Tibial artery (tissue), 4 donors: ENCODE data around the gene SFMBT2.

Experiments used
- DNase-seq, 2 donors: peaks; one replicate each; pipeline ENCODE4 v3.0.0-alpha.2; 2019
- H3K27ac ChIP-seq, 2 donors: fragments of 200-600 bp; sonication (generic) in 1 of 2; 1 replicate in 1 of 2; 2 replicates in 1 of 2; pipeline ENCODE4 v1.5.1; 2018 to 2019; ENCODE audit warnings: mild to moderate bottlenecking in 1 of 2
- H3K27me3 ChIP-seq, 2 donors: fragments of 200-600 bp; sonication (generic) in 1 of 2; one replicate each; pipeline versions ENCODE4 v1.5.1 to v1.6.0; 2016 to 2019
- H3K36me3 ChIP-seq, 3 donors: fragments of 200-600 bp; sonication (generic) in 2 of 3; one replicate each; pipeline ENCODE4 v1.5.1; 2016 to 2019; ENCODE audit warnings: mild to moderate bottlenecking in 2 of 3
- H3K4me1 ChIP-seq, 4 donors: fragments of 200-600 bp; sonication (generic) in 2 of 4; 1 replicate in 3 of 4; 2 replicates in 1 of 4; pipeline ENCODE4 v1.5.1; 2016 to 2019
- H3K4me3 ChIP-seq, 2 donors: fragments of 200-600 bp; sonication (generic) in 1 of 2; 1 replicate in 1 of 2; 2 replicates in 1 of 2; pipeline ENCODE4 v1.5.1; 2018 to 2019; ENCODE audit warnings: mild to moderate bottlenecking in 2 of 2
- H3K9me3 ChIP-seq, 3 donors: fragments of 200-600 bp; sonication (generic) in 1 of 3; one replicate each; pipeline ENCODE4 v1.5.1; 2016 to 2019
- intact Hi-C: fragments of 100-400 bp; cut with DNase I; formaldehyde crosslinking; loops from one replicate; pipeline ENCODE4 v1.15.0; 2023; ENCODE audit warnings: low total_unique reads
- TF ChIP-seq, protein P1 (sequence below), 2 experiments: fragments of 200-600 bp in 1 of 2; fragments of 450-650 bp in 1 of 2; IDR thresholded peaks; one replicate each; pipeline ENCODE4 v1.5.1; 2017 to 2019; ENCODE audit warnings: antibody characterized with exemption in 2 of 2, mild to moderate bottlenecking in 1 of 2, moderate library complexity in 1 of 2

Gene SFMBT2

DNA sequence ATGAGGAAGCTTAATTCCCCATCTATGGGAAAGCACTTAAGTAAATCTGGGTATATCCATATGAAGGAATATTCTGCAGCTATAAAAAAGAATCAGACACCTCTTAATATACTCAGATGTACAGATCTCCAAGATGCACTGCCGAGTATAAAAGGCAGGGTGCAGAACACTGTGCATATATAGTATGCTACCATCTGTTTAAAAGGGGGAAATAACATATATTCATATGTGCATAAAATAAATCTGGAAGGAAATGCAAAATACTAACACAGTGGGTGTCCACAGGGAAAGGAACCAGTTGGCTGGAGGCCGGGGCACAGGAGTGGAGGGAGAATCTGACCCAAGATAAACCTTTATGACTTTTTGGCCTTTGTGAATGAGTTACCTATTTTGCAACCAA, 201.4 kb downstream of the SFMBT2 start:
- H3K27me3 ChIP-seq = no peaks in the 10 kb centered on the region
- H3K4me1 ChIP-seq = no peaks in the 10 kb centered on the region
- TF ChIP-seq, protein P1, sequence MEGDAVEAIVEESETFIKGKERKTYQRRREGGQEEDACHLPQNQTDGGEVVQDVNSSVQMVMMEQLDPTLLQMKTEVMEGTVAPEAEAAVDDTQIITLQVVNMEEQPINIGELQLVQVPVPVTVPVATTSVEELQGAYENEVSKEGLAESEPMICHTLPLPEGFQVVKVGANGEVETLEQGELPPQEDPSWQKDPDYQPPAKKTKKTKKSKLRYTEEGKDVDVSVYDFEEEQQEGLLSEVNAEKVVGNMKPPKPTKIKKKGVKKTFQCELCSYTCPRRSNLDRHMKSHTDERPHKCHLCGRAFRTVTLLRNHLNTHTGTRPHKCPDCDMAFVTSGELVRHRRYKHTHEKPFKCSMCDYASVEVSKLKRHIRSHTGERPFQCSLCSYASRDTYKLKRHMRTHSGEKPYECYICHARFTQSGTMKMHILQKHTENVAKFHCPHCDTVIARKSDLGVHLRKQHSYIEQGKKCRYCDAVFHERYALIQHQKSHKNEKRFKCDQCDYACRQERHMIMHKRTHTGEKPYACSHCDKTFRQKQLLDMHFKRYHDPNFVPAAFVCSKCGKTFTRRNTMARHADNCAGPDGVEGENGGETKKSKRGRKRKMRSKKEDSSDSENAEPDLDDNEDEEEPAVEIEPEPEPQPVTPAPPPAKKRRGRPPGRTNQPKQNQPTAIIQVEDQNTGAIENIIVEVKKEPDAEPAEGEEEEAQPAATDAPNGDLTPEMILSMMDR (IDR thresholded peaks at IDR 0.05) = no peak
- no peaks in the 10 kb centered on the region for H3K36me3 ChIP-seq
- H3K9me3 ChIP-seq = no peaks in the 10 kb centered on the region
- no peak overlapping the region for H3K4me3 ChIP-seq
- no peak overlapping the region for H3K27ac ChIP-seq
- DNase-seq = no peak
- intact Hi-C loops = no loop called here

DNA sequence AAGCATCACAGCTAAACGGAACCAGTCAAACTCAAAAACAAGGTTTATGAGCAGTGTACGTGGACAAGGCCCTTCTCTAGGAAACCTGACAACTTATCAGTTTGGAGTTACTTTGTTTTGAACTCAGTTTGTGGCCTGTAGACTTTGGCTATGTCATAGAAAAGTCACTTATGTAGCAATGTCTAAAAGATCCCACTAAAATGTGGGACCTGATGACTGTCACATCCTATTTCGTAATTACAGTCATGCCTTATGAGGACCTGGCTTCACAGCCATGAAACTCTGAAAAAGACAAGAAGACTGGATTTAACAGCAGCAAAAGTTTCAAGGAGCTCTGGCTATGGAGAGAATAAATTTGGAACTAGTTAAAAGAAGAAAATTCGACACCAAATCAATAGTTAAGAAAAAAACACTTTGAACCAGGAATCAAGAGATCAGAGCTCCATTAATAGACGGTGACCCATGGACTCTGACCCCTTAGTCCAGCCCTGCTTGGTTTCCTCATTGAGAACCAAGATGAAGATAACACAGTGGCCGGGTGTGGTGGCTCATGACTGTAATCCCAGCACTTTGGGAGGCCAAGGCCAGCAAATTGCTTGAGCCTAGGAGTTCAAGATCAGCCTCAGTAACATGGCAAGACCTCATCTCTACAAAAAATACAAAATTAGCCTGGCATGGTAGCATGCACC, 204.3 kb downstream of the SFMBT2 start:
- no peak for DNase-seq
- peaks cover 0 to 4% (median 0%) of the 10 kb centered on the region in 3 donors for H3K36me3 ChIP-seq
- no peak overlapping the region for H3K4me3 ChIP-seq
- TF ChIP-seq, protein P1 (IDR thresholded peaks at IDR 0.05) = no peak
- intact Hi-C loops = no loop called here
- no peaks in the 10 kb centered on the region for H3K27me3 ChIP-seq
- no peaks in the 10 kb centered on the region for H3K9me3 ChIP-seq
- H3K4me1 ChIP-seq = peaks cover 0 to 14% (median 7%) of the 10 kb centered on the region in 4 donors
- H3K27ac ChIP-seq = no peak overlapping the region

DNA sequence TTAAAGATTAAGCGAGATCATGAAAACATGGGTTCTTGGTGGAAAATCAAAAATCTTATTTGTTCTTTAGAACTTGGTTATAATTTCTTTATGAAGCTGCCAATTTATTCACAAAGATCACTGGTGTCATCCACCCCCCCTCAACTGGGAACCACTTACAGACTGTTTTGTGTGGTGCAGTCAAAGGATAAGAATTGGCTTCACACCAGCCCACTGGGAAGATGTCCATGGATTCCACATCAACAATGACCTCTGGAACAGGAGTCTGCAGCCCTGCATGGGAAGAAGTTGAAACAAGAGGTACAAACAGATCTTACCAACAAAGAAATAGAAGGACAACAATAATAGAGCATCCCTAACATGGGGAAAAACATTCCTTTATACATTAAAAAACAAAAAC, 205.2 kb downstream of the SFMBT2 start:
- Histone ChIP-seq H3K36me3 (peaks cover 0 to 4% (median 0%) of the 10 kb centered on the region in 3 donors), H3K27ac (no peak overlapping the region), H3K27me3 (no peaks in the 10 kb centered on the region), H3K4me1 (peaks cover 0 to 14% (median 7%) of the 10 kb centered on the region in 4 donors), H3K4me3 (no peak overlapping the region), H3K9me3 (no peaks in the 10 kb centered on the region)
- intact Hi-C loops = no loop called here
- no peak for DNase-seq
- TF ChIP-seq, protein P1 (IDR thresholded peaks at IDR 0.05) = no peak

DNA sequence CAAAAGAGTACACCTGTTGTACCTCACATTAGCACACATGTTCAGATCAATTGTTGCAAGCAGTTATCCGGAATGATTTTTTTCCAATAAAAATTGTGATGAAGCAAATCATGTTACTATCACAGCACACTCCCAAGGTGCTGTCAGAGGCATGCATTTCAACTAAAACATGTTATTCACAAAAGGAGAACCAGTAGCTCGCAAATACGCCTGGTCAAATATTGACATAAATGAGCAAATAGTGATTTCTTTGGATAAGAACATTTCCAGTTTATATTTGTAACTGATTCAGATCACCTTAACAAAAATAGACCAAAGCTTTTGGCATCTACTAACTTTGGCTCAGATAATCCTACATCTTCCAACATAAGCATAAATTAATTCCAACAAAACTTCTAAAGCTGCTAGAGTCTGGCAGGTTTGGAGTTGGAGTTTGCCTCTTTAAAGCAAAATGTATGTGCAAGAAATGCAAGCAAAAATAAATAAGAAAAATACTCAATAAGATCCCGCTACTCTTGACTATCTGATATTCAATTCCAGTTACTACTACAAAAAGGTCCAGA, 208.0 kb downstream of the SFMBT2 start:
- H3K27me3 ChIP-seq = no peaks in the 10 kb centered on the region
- no peaks in the 10 kb centered on the region for H3K9me3 ChIP-seq
- no peak for DNase-seq
- peaks cover 0 to 10% (median 0%) of the 10 kb centered on the region in 3 donors for H3K36me3 ChIP-seq
- H3K4me3 ChIP-seq = no peak overlapping the region
- intact Hi-C loops = no loop called here
- H3K27ac ChIP-seq = no peak overlapping the region
- H3K4me1 ChIP-seq = peaks cover 0 to 14% (median 7%) of the 10 kb centered on the region in 4 donors
- TF ChIP-seq, protein P1 (IDR thresholded peaks at IDR 0.05) = no peak

DNA sequence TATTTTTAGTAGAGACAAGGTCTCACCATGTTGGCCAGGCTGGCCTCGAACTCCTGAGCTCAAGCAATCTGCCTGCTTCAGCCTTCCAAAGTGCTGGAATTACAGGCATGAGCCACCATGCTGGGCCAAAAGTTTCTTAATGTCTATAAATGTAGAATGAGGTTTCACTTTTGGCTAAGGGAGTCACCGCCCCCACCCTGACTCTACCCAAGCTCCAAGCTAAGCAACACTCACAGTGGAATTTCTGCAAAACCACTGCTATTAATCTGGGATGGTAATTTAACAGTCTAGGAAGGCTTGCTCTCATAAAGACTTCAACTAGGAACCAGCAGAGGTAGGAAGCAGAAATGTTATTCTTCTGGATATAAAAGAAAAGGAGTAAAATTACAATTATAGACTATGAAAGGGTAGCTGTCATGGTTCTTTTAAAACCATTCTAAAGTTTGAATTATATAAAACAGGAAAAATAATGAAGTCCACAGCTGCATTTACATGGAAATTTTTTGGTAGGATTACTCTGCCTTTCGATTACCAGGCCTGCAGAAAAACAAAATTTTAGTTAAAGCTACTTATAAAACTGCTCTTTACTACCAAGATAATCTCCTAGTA, 211.6 kb downstream of the SFMBT2 start:
- TF ChIP-seq, protein P1 (IDR thresholded peaks at IDR 0.05) = no peak
- H3K36me3 ChIP-seq = peaks cover 0 to 30% (median 19%) of the 10 kb centered on the region in 3 donors

More for the DNA sequence above, 211.6 kb downstream of the SFMBT2 start:
- DNase-seq = no peak
- no peak overlapping the region for H3K4me3 ChIP-seq
- intact Hi-C loops = no loop called here
- H3K27ac ChIP-seq = no peak overlapping the region
- no peaks in the 10 kb centered on the region for H3K27me3 ChIP-seq
- H3K4me1 ChIP-seq = peaks cover 0 to 14% (median 7%) of the 10 kb centered on the region in 4 donors
- no peaks in the 10 kb centered on the region for H3K9me3 ChIP-seq
